MM.1S (cell line): Measurements from ENCODE around the gene ZP1.

ENCODE experiments used
- CTCF ChIP-seq: fragments of 300-600 bp; sonication (generic); IDR thresholded peaks from 2 replicates; pipeline ENCODE4 v1.5.1; 2016; ENCODE audit warnings: antibody characterized with exemption, low read length, mixed read lengths
- EZH2 ChIP-seq: fragments of 300-600 bp; sonication (generic); optimal IDR thresholded peaks from 2 replicates; pipeline ENCODE3; 2017; ENCODE audit warnings: low read depth, mild to moderate bottlenecking, antibody characterized with exemption, low read length, mixed read lengths
- EZH2phosphoT487 ChIP-seq: fragments of 300-600 bp; sonication (generic); IDR thresholded peaks from 2 replicates; pipeline ENCODE4 v1.6.1; 2018; ENCODE audit warnings: antibody characterized with exemption, low read length

DNA sequence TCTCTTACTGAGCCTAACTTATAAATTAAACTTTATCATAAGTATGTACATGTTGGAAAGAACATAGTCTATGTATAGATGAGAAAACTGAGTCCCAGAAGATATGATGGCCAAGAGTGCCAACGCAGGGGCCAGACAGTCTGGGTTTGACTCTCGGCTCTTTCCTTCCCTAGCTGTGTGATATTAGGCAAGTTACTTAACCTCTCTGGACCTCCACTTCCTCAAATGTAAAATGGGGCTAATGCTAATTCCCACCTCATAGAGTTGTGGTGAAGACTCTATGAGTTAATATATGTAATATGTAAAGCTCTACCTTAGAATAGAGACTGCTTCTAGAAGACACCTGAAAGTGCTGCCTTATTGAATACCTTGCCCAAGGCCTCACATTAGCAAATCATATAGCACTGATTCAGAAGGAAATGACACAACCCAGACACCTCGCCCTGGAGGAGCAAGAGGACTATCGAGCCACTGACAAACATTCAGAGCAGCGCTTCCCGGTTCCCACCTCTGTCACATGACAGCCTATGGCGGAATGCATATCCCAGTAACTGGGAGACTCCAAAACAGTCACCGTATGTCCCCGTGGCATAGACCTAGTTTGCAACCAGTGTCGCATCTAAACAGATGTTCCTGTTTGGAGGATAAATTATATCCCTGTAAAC is 36.7 kb upstream of the ZP1 start:
- TF ChIP-seq EZH2 (no peak), CTCF (no peak), EZH2phosphoT487 (no peak)
